ENCODE results near the gene COL4A6.

- TF ChIP-seq EZH2phosphoT487 (IDR thresholded peaks at IDR 0.05; ENCODE audit: insufficient read depth, low read depth) (no peak), EZH2 (IDR thresholded peaks at IDR 0.05; ENCODE audit: insufficient read depth, poor library complexity, severe bottlenecking) (no peak)
Observed at GRCh38 chrX:108223585-108223984, 214.6 kb downstream of the COL4A6 start.
